ENCODE data around the gene LYSET. TPM values are rescaled to one million over a fixed set of nuclear protein-coding genes. Genes with fewer than 3 reads are reported as not detected.
"Not testable (repeated sequence)": the region's sequence is repeated elsewhere in the genome, so short reads cannot be mapped to it uniquely, and the experiment has no call there.

LYSET gene
- total RNA-seq, 1 donor from 2014 or later, result 3.3 TPM

DNA sequence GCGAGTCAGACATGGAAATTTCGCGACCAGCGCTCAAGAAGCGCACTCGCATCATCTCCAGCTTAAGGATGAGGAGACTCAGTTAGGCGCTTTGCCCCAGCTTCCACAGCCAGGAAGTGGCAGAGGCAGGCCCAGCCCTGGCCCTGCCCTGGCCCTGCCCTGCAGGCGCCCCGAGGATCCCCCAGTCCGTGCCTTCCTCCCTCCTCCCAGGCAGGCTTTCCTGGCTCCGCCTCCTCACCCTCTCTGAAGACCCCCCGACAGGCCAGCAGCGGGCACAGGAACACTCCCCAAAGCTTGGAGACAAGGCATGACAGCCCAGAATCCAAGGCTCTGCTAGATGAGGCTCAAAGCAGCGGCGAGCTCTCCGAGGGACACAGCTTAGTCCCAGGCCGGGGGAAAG is 47.0 kb downstream of the LYSET start:
- TF ChIP-seq, protein P1, sequence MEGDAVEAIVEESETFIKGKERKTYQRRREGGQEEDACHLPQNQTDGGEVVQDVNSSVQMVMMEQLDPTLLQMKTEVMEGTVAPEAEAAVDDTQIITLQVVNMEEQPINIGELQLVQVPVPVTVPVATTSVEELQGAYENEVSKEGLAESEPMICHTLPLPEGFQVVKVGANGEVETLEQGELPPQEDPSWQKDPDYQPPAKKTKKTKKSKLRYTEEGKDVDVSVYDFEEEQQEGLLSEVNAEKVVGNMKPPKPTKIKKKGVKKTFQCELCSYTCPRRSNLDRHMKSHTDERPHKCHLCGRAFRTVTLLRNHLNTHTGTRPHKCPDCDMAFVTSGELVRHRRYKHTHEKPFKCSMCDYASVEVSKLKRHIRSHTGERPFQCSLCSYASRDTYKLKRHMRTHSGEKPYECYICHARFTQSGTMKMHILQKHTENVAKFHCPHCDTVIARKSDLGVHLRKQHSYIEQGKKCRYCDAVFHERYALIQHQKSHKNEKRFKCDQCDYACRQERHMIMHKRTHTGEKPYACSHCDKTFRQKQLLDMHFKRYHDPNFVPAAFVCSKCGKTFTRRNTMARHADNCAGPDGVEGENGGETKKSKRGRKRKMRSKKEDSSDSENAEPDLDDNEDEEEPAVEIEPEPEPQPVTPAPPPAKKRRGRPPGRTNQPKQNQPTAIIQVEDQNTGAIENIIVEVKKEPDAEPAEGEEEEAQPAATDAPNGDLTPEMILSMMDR (conservative IDR thresholded peaks at IDR 0.05; ENCODE audit: low read depth, low read length), result no peak
- no peak for DNase-seq (ENCODE audit: low read depth)
- H3K4me3 ChIP-seq (ENCODE audit: low read depth, low read length), result no peak overlapping the region

DNA sequence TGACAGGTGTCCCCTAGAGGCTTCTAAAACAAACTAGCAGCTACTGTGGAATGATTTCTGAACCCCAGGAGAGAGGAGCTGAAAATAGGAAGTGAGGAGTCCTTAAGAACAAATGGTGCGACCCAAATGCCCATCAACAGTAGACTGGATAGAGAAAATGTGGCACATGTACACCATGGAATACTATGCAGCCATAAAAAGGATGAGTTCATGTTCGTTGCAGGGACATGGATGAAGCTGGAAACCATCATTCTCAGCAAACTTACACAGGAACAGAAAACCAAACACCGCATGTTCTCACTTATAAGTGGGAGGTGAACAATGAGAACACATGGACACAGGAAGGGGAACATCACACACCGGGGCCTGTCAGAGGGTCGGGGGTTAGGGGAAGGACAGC is 48.0 kb downstream of the LYSET start:
- DNase-seq (ENCODE audit: low read depth); H3K4me3 ChIP-seq (ENCODE audit: low read depth, low read length): not testable (repeated sequence)

DNA sequence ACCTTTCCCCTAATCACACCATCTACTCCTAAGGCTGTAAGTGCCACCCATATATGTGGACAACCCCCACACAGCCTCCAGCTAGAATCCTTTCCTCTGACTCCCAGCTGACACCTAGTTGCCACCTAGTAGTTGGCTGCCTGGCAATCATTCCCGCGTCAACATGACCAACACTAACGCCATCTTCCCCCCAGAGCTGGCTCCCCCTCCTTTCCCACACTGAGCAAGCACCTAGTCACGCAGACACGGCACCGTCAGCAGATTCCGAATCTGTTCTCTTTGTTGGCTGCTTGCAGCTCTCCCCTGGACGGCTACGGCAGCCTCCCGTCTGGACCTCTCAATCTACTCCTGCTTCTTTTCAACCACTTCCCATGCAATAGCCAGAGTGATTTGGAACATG is 49.7 kb downstream of the LYSET start:
- DNase-seq (ENCODE audit: low read depth), result peak; percentile 46
- H3K4me3 ChIP-seq (ENCODE audit: low read depth, low read length), result no peak overlapping the region
- TF ChIP-seq, protein P1 (conservative IDR thresholded peaks at IDR 0.05; ENCODE audit: low read depth, low read length), result no peak

Other genes with a start within 250 kb of the LYSET start
- 22.7 and 33.7 TPM in 2 replicates for gene ITPK1, start 69.4 kb upstream of the LYSET start, total RNA-seq
- gene MOAP1, start 420 bp upstream of the LYSET start, total RNA-seq, result 13.7 and 19.7 TPM in 2 replicates
- gene GON7, start 21.7 kb downstream of the LYSET start, total RNA-seq, result 16.7 and 17.4 TPM in 2 replicates
- gene UBR7, start 21.9 kb downstream of the LYSET start, total RNA-seq, result 24.8 and 45.7 TPM in 2 replicates
- gene BTBD7, start 147.7 kb downstream of the LYSET start, total RNA-seq, result 18.4 and 22.2 TPM in 2 replicates
- gene COX8C, start 161.9 kb downstream of the LYSET start, total RNA-seq, result not detected in 2 replicates
- 0.29 TPM in 1 of 2 replicates, not detected in the other for gene UNC79, start 245.6 kb downstream of the LYSET start, total RNA-seq

Measured in epithelial cell of proximal tubule (primary cell).